Gastrocnemius medialis (tissue), 4 donors: ENCODE measurements around the gene KRT83.

Source experiments
- CTCF ChIP-seq, 5 experiments: fragments of 450-650 bp in 3 of 5; fragments of 200-600 bp in 2 of 5; sonication (generic) in 2 of 5; IDR thresholded peaks in 4 of 5; conservative IDR thresholded peaks in 1 of 5; 1 replicate in 4 of 5; 2 replicates in 1 of 5; pipeline ENCODE4 v1.5.1; 2016 to 2019; ENCODE audit warnings: antibody characterized with exemption in 5 of 5, mild to moderate bottlenecking in 3 of 5, moderate library complexity in 3 of 5
- POLR2A ChIP-seq, 2 donors: fragments of 450-650 bp; IDR thresholded peaks; one replicate each; pipeline ENCODE4 v1.6.1; 2017; ENCODE audit warnings: antibody characterized with exemption in 2 of 2, mild to moderate bottlenecking in 2 of 2, moderate library complexity in 2 of 2

- TF ChIP-seq CTCF (IDR thresholded peaks at IDR 0.05 in 4 of 5, conservative IDR thresholded peaks at IDR 0.05 in 1 of 5) (no peak), POLR2A (IDR thresholded peaks at IDR 0.05) (no peak)
These were observed 10.4 kb downstream of the KRT83 start for GRCh38 chr12:52310622-52311284.
